Esophagus muscularis mucosa (tissue), 3 donors: ENCODE data around the gene SH2D2A.

ENCODE experiments used
- POLR2A ChIP-seq: fragments of 450-650 bp; IDR thresholded peaks from one replicate; pipeline ENCODE4 v1.6.1; 2017; ENCODE audit warnings: antibody characterized with exemption, moderate library complexity, mild to moderate bottlenecking, low read depth
- POLR2AphosphoS5 ChIP-seq, 2 donors: sonication (generic); formaldehyde crosslinking; IDR thresholded peaks; one replicate each; pipeline ENCODE4 v1.6.1; 2017; ENCODE audit warnings: antibody characterized with exemption in 2 of 2
- TF ChIP-seq, protein P1 (sequence below), 3 experiments: fragments of 200-600 bp in 2 of 3; fragments of 450-650 bp in 1 of 3; sonication (generic) in 2 of 3; IDR thresholded peaks; one replicate each; pipeline ENCODE4 v1.5.1; 2017 to 2019; ENCODE audit warnings: antibody characterized with exemption in 3 of 3, mild to moderate bottlenecking in 2 of 3, moderate library complexity in 1 of 3

DNA sequence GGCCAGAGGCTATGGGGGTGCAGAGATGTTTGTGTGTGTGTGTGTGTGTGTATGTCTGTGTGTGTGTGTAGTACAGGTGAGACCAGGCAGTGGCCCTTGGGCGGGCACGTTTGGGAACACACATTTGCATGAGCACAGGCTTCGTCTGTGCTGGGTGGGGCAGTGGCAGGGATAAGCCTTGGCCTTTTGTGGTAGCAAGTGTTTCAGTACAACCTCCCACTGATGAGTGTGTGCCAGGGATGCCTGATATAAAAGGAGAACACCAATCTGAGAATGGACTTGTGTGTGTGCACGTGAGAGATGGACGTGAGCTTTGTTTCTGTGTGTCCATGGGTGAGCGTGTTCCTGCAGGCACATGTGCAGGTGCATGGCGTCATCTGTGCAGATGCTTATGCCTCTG is 47.0 kb upstream of the SH2D2A start:
- TF ChIP-seq, protein P1, sequence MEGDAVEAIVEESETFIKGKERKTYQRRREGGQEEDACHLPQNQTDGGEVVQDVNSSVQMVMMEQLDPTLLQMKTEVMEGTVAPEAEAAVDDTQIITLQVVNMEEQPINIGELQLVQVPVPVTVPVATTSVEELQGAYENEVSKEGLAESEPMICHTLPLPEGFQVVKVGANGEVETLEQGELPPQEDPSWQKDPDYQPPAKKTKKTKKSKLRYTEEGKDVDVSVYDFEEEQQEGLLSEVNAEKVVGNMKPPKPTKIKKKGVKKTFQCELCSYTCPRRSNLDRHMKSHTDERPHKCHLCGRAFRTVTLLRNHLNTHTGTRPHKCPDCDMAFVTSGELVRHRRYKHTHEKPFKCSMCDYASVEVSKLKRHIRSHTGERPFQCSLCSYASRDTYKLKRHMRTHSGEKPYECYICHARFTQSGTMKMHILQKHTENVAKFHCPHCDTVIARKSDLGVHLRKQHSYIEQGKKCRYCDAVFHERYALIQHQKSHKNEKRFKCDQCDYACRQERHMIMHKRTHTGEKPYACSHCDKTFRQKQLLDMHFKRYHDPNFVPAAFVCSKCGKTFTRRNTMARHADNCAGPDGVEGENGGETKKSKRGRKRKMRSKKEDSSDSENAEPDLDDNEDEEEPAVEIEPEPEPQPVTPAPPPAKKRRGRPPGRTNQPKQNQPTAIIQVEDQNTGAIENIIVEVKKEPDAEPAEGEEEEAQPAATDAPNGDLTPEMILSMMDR (IDR thresholded peaks at IDR 0.05) = no peak
- no peak for TF ChIP-seq POLR2AphosphoS5 (IDR thresholded peaks at IDR 0.05)
- TF ChIP-seq POLR2A = no peak
